HepG2 (cell line): ENCODE results near the gene SCT. TPM values are rescaled to one million over a fixed set of nuclear protein-coding genes. Genes with fewer than 3 reads are reported as not detected.

Experiments used
- AKAP8 ChIP-seq: sonication (generic); formaldehyde crosslinking; IDR thresholded peaks from 2 replicates; pipeline ENCODE4 v1.5.1; 2020; ENCODE audit warnings: mild to moderate bottlenecking, missing genetic modification reagents
- ELF4 ChIP-seq: sonication (generic); formaldehyde crosslinking; IDR thresholded peaks from 2 replicates; pipeline ENCODE4 v1.5.0; 2020; ENCODE audit warnings: missing genetic modification reagents, mild to moderate bottlenecking, moderate library complexity, borderline replicate concordance
- ETV5 ChIP-seq: IDR thresholded peaks from 2 replicates; pipeline ENCODE4 v1.6.1; 2018; ENCODE audit warnings: missing biosample characterization, missing genetic modification reagents, inconsistent platforms, borderline replicate concordance
- GABPB1 ChIP-seq: IDR thresholded peaks from 2 replicates; pipeline ENCODE4 v1.6.1; 2016; ENCODE audit warnings: mild to moderate bottlenecking, missing genetic modification reagents, moderate library complexity, missing compliant biosample characterization
- GMEB2 ChIP-seq: IDR thresholded peaks from 2 replicates; pipeline ENCODE4 v1.6.1; 2016; ENCODE audit warnings: missing biosample characterization, missing genetic modification reagents, low read depth
- HNRNPUL1 ChIP-seq: fragments of 200-400 bp; formaldehyde crosslinking; IDR thresholded peaks from 2 replicates; pipeline ENCODE4 v1.6.1; 2017; ENCODE audit warnings: low read depth, mild to moderate bottlenecking, low read length, moderate library complexity
- IRF9 ChIP-seq: sonication (generic); formaldehyde crosslinking; IDR thresholded peaks from 2 replicates; pipeline ENCODE4 v1.8.0; 2022; ENCODE audit warnings: missing genetic modification reagents, mild to moderate bottlenecking, borderline replicate concordance
- IRX3 ChIP-seq: sonication (generic); formaldehyde crosslinking; IDR thresholded peaks from 2 replicates; pipeline ENCODE4 v1.8.1; 2023; ENCODE audit warnings: mild to moderate bottlenecking, low read depth, missing genetic modification reagents, borderline replicate concordance
- MAFF ChIP-seq: IDR thresholded peaks from 2 replicates; pipeline ENCODE4 v1.6.1; 2011; ENCODE audit warnings: low read depth, low read length, improper control_type of control experiment
- MZF1 ChIP-seq: sonication (generic); formaldehyde crosslinking; IDR thresholded peaks from 2 replicates; pipeline ENCODE4 v1.8.1; 2023; ENCODE audit warnings: mild to moderate bottlenecking, missing genetic modification reagents, borderline replicate concordance
- NFE2L2 ChIP-seq: fragments of 150-350 bp; IDR thresholded peaks from 2 replicates; pipeline ENCODE4 v1.6.1; 2014; ENCODE audit warnings: low read length
- NKX3-1 ChIP-seq: sonication (generic); formaldehyde crosslinking; IDR thresholded peaks from 2 replicates; pipeline ENCODE4 v1.5.0; 2020; ENCODE audit warnings: missing genetic modification reagents
- PATZ1 ChIP-seq: sonication (generic); formaldehyde crosslinking; IDR thresholded peaks from 2 replicates; pipeline ENCODE4 v1.4.0; 2020; ENCODE audit warnings: missing genetic modification reagents
- POLR2G ChIP-seq: fragments of 200-400 bp; formaldehyde crosslinking; IDR thresholded peaks from 2 replicates; pipeline ENCODE4 v1.6.1; 2018; ENCODE audit warnings: mild to moderate bottlenecking, low read depth, low read length, moderate library complexity
- PRMT3 ChIP-seq: sonication (generic); formaldehyde crosslinking; IDR thresholded peaks from 2 replicates; pipeline ENCODE4 v1.8.1; 2022; ENCODE audit warnings: low read depth, mild to moderate bottlenecking, moderate library complexity, missing genetic modification reagents, borderline replicate concordance
- RAD21 ChIP-seq: fragments of 450-650 bp; formaldehyde crosslinking; IDR thresholded peaks from 2 replicates; pipeline ENCODE4 v1.5.0; 2020; ENCODE audit warnings: mild to moderate bottlenecking
- TMF1 ChIP-seq: sonication (generic); formaldehyde crosslinking; IDR thresholded peaks from 2 replicates; pipeline ENCODE4 v1.8.1; 2022; ENCODE audit warnings: low read depth, missing genetic modification reagents
- YY1 ChIP-seq: IDR thresholded peaks from 2 replicates; pipeline ENCODE4 v1.6.1; 2011; ENCODE audit warnings: low read length, low read depth, moderate library complexity, mild to moderate bottlenecking; ENCODE audit not compliant: insufficient read depth, insufficient replicate concordance
- ZC3H13 ChIP-seq: sonication (generic); formaldehyde crosslinking; IDR thresholded peaks from 2 replicates; pipeline ENCODE4 v1.8.1; 2023; ENCODE audit warnings: mild to moderate bottlenecking, missing genetic modification reagents, moderate library complexity
- ZNF10 ChIP-seq: sonication (generic); formaldehyde crosslinking; IDR thresholded peaks from 2 replicates; pipeline ENCODE4 v1.4.0; 2020; ENCODE audit warnings: mild to moderate bottlenecking, low read depth, missing genetic modification reagents, borderline replicate concordance
- ZNF263 ChIP-seq: sonication (generic); formaldehyde crosslinking; IDR thresholded peaks from 2 replicates; pipeline ENCODE4 v1.4.0; 2020; ENCODE audit warnings: missing genetic modification reagents
- ZNF274 ChIP-seq: sonication (generic); formaldehyde crosslinking; IDR thresholded peaks from 2 replicates; pipeline ENCODE4 v1.5.1; 2020; ENCODE audit warnings: mild to moderate bottlenecking, missing genetic modification reagents
- ZNF276 ChIP-seq: sonication (generic); formaldehyde crosslinking; IDR thresholded peaks from 2 replicates; pipeline ENCODE4 v1.4.0; 2020; ENCODE audit warnings: mild to moderate bottlenecking, low read depth, missing genetic modification reagents
- ZNF549 ChIP-seq: sonication (generic); formaldehyde crosslinking; IDR thresholded peaks from 2 replicates; pipeline ENCODE4 v1.5.0; 2020; ENCODE audit warnings: missing genetic modification reagents
- ZNF746 ChIP-seq: sonication (generic); formaldehyde crosslinking; IDR thresholded peaks from 2 replicates; pipeline ENCODE4 v1.8.0; 2022; ENCODE audit warnings: mild to moderate bottlenecking, missing genetic modification reagents
- ZSCAN29 ChIP-seq: sonication (generic); formaldehyde crosslinking; conservative IDR thresholded peaks from 2 replicates; pipeline ENCODE4 v1.4.0; 2020; ENCODE audit warnings: mild to moderate bottlenecking, missing genetic modification reagents
- polyA plus RNA-seq, 8 experiments: library from polyadenylated mRNA; depleted of rRNA in 3 of 8; stranded (reverse) in 7 of 8; unstranded in 1 of 8; fragments of >200 nt; fragmentation: Illumina TruSeq in 4 of 8; extraction: Trizol in 4 of 8; gene quantifications; 2 replicates each; pipeline versions ENCODE4 v1.2.1 to v1.2.3, GENCODE V29; 2011 to 2016; ENCODE audit warnings: low read depth in 4 of 8, missing spikeins in 1 of 8, mixed read lengths in 1 of 8; ENCODE audit not compliant: insufficient read depth in 1 of 8
- total RNA-seq, 5 experiments: library from RNA; depleted of rRNA; stranded (reverse); fragments of >200 nt; fragmentation: Illumina TruSeq; extraction: Trizol; gene quantifications; 2 replicates each; pipeline ENCODE4 v1.2.3, GENCODE V29; 2016; ENCODE audit warnings: low read depth in 1 of 5

Gene SCT
- total and polyA plus RNA-seq, 2 of the 13 experiments (the other 11 are each of a cell fraction or from before 2014, with no cell fraction given), result not detected

GRCh38 chr11:587978-588380, 39.0 kb downstream of the SCT start (continued):
- TF ChIP-seq GMEB2 (CRISPR knock-in tag) (no peak), ELF4 (no peak), ZNF10 (CRISPR knock-in tag) (no peak), RAD21 (CRISPR knock-in tag) (peak; percentile 37; the same call in 1 of the 2 replicates), ZNF263 (CRISPR knock-in tag) (peak; percentile 76), ZNF276 (CRISPR knock-in tag) (no peak), POLR2G (no peak), MZF1 (no peak), ZNF746 (CRISPR knock-in tag) (peak; percentile 61; the same call in 1 of the 2 replicates), ZSCAN29 (no peak), GABPB1 (peak; percentile 50; the same call in 1 of the 2 replicates), PRMT3 (CRISPR knock-in tag) (no peak), HNRNPUL1 (no peak), IRF9 (CRISPR knock-in tag) (no peak), PATZ1 (CRISPR knock-in tag) (peak; percentile 85), NKX3-1 (CRISPR knock-in tag) (no peak), ZC3H13 (CRISPR knock-in tag) (no peak), ZNF549 (CRISPR knock-in tag) (no peak), ETV5 (CRISPR knock-in tag) (peak; percentile 34; the same call in 1 of the 2 replicates), NFE2L2 (0 out of 2 replicates have a peak, but pooled peaks have one; percentile 8), AKAP8 (CRISPR knock-in tag) (no peak), TMF1 (CRISPR knock-in tag) (no peak), IRX3 (no peak), YY1 (no peak), ZNF274 (CRISPR knock-in tag) (no peak), MAFF (peak; percentile 48)
